Breast epithelium (tissue), 3 donors: ENCODE data around the gene NCKAP5.

Experiments
- CTCF ChIP-seq, 3 donors: fragments of 450-650 bp; IDR thresholded peaks; one replicate each; pipeline ENCODE4 v1.5.1; 2016 to 2017; ENCODE audit warnings: antibody characterized with exemption in 3 of 3, mild to moderate bottlenecking in 3 of 3, moderate library complexity in 3 of 3
- POLR2A ChIP-seq: fragments of 450-650 bp; IDR thresholded peaks from one replicate; pipeline ENCODE4 v1.6.1; 2016; ENCODE audit warnings: antibody characterized with exemption, mild to moderate bottlenecking, moderate library complexity

- TF ChIP-seq CTCF (IDR thresholded peaks at IDR 0.05), result no peak
- no peak for TF ChIP-seq POLR2A
Observed at GRCh38 chr2:133458280-133458679, 110.0 kb downstream of the NCKAP5 start.
